GM12878 (cell line): ENCODE data around the gene COMMD7. TPM values are rescaled to one million over a fixed set of nuclear protein-coding genes. Genes with fewer than 3 reads are reported as not detected.

ENCODE experiments used
- ATAC-seq: fragments of 200-7000 bp; cut with Tn5 transposase; 3 replicates; pipeline ENCODE4 v1.9.1; 2020; ENCODE audit warnings: mild to moderate bottlenecking, moderate library complexity
- BruUV-seq: library from RNA; stranded (reverse); fragments of 400-500 nt; replicated peaks from 2 replicates; lab custom pipeline; 2021; lab: Mats Ljungman, UMichigan
- CTCF ChIA-PET: fragments of 300-600 bp; sonication (Branson Sonifier 250); formaldehyde crosslinking; extraction: SDS; loops from one replicate; lab custom pipeline; 2021; ENCODE audit warnings: inconsistent platforms; lab: Yijun Ruan, JAX
- POLR2A ChIA-PET: fragments of 350-600 bp; formaldehyde crosslinking; extraction: SDS; loops from one replicate; lab custom pipeline; 2021; ENCODE audit warnings: inconsistent platforms; lab: Charles Lee
- RAD21 ChIA-PET: fragments of 300-600 bp; sonication (Branson Sonifier 250); formaldehyde crosslinking; loops from one replicate; lab custom pipeline; 2023; ENCODE audit warnings: antibody characterized with exemption; ENCODE audit not compliant: unreplicated experiment; lab: Charles Lee
- SMC1A ChIA-PET: fragments of 300-600 bp; sonication (Branson Sonifier 250); formaldehyde crosslinking; loops from one replicate; lab custom pipeline; 2023; ENCODE audit not compliant: unreplicated experiment, uncharacterized antibody; lab: Charles Lee
- DNase-seq: peaks from one replicate; pipeline ENCODE4 v3.0.0-alpha.2; 2011; ENCODE audit warnings: low read depth, low spot score
- FAIRE-seq: peaks from 3 replicates; lab custom pipeline; 2011; peaks lifted over from hg19 to GRCh38; lab: Jason Lieb, UNC
- H2AFZ ChIP-seq: 2 replicates; pipeline ENCODE4 v1.6.0; 2011; ENCODE audit warnings: low read depth, low read length, control low read depth; ENCODE audit not compliant: control insufficient read depth
- H3K27ac ChIP-seq: 2 replicates; pipeline ENCODE4 v1.5.1; 2011; ENCODE audit warnings: control low read depth; ENCODE audit not compliant: control insufficient read depth, insufficient read depth
- H3K27me3 ChIP-seq, 2 experiments: replicated peaks in 1 of 2; 2 replicates each; pipeline versions ENCODE4 v1.6.0 to v1.6.1; 2011; ENCODE audit warnings: low read length in 1 of 2; ENCODE audit not compliant: control insufficient read depth in 2 of 2, insufficient read depth in 2 of 2
- H3K36me3 ChIP-seq, 2 experiments: 2 replicates each; pipeline ENCODE4 v1.5.1; 2011; ENCODE audit warnings: low read length in 1 of 2; ENCODE audit not compliant: control insufficient read depth in 2 of 2, insufficient read depth in 2 of 2
- H3K4me1 ChIP-seq: 2 replicates; pipeline ENCODE4 v1.6.1; 2011; ENCODE audit warnings: mild to moderate bottlenecking, low read length, moderate library complexity, mixed read lengths; ENCODE audit not compliant: control insufficient read depth, insufficient read depth
- H3K4me2 ChIP-seq: 2 replicates; pipeline ENCODE4 v1.6.0; 2011; ENCODE audit warnings: control low read depth; ENCODE audit not compliant: control insufficient read depth, insufficient read depth
- H3K4me3 ChIP-seq: fragments of 200-600 bp; sonication (generic); 2 replicates; pipeline ENCODE4 v1.5.1; 2016
- H3K79me2 ChIP-seq: 2 replicates; pipeline ENCODE4 v1.6.0; 2011; ENCODE audit warnings: low read length; ENCODE audit not compliant: control insufficient read depth, insufficient read depth
- H3K9ac ChIP-seq: 2 replicates; pipeline ENCODE4 v1.8.0; 2011; ENCODE audit warnings: low read length, control low read depth, mixed read lengths; ENCODE audit not compliant: control insufficient read depth, insufficient read depth
- H3K9me3 ChIP-seq: replicated peaks from 3 replicates; pipeline ENCODE4 v1.5.1; 2011; ENCODE audit warnings: mild to moderate bottlenecking, low read length; ENCODE audit not compliant: control insufficient read depth, insufficient read depth
- H4K20me1 ChIP-seq: 2 replicates; pipeline ENCODE4 v1.6.0; 2011; ENCODE audit not compliant: control insufficient read depth, insufficient read depth
- SMAD5 ChIP-seq: IDR thresholded peaks from 2 replicates; pipeline ENCODE4 v1.6.1; 2016; ENCODE audit warnings: antibody characterized with exemption, low read depth
- SRF ChIP-seq, 2 experiments: IDR thresholded peaks; 2 replicates each; pipeline ENCODE4 v1.6.1; 2011; ENCODE audit warnings: low read depth in 2 of 2, low read length in 2 of 2, mild to moderate bottlenecking in 1 of 2, moderate library complexity in 1 of 2
- TBL1XR1 ChIP-seq: IDR thresholded peaks from 2 replicates; pipeline ENCODE4 v1.6.1; 2012; ENCODE audit warnings: low read depth, low read length, improper control_type of control experiment
- YY1 ChIP-seq: IDR thresholded peaks from 2 replicates; pipeline ENCODE4 v1.6.1; 2011; ENCODE audit warnings: low read depth, mild to moderate bottlenecking, low read length
- WGBS: methylation state at CpG from one replicate; pipeline ENCODE4 v1.1.6; 2016; ENCODE audit warnings: low lambda C conversion rate; ENCODE audit not compliant: insufficient replicate concordance, insufficient coverage; ENCODE audit errors: missing lambda C conversion rate; 5-methylcytosine and 5-hydroxymethylcytosine counted together
- in situ Hi-C: fragments of 300-500 bp; cut with MboI; formaldehyde crosslinking; loops from 9 replicates; pipeline ENCODE4 v1.14.3; 2018; ENCODE audit warnings: mixed read lengths
- intact Hi-C: fragments of 100-400 bp; cut with micrococcal nuclease; formaldehyde crosslinking; loops from one replicate; pipeline ENCODE4 v1.14.2; 2022; ENCODE audit not compliant: unreplicated experiment
- polyA plus RNA-seq, 11 experiments: library from polyadenylated mRNA; depleted of rRNA in 4 of 11; unstranded in 6 of 11; stranded (reverse) in 5 of 11; fragments of >200 nt; fragmentation: Nextera tagmentation in 4 of 11; fragmentation: Illumina TruSeq in 1 of 11; extraction: Ambion mirVana in 4 of 11; extraction: Trizol in 1 of 11; gene quantifications; 1 replicate in 1 of 11; 2 replicates in 10 of 11; pipeline versions ENCODE4 v1.2.1 to v1.2.3, GENCODE V29; 2011 to 2016; ENCODE audit warnings: inconsistent platforms in 2 of 11, missing spikeins in 2 of 11, low read depth in 1 of 11
- total RNA-seq, 4 experiments: library from RNA; depleted of rRNA in 3 of 4; stranded (reverse); fragments of >200 nt in 3 of 4; fragmentation: Illumina TruSeq in 1 of 4; extraction: Trizol in 1 of 4; gene quantifications; 2 replicates each; pipeline versions ENCODE4 v1.2.1 to v1.2.3, GENCODE V29; 2013 to 2021
- TF ChIP-seq, protein P1 (sequence below), 3 experiments: IDR thresholded peaks in 2 of 3; conservative IDR thresholded peaks in 1 of 3; 2 replicates each; pipeline ENCODE4 v1.5.1; 2011; ENCODE audit warnings: low read depth in 3 of 3, low read length in 3 of 3, mild to moderate bottlenecking in 3 of 3, control low read depth in 2 of 3, moderate library complexity in 2 of 3, inconsistent platforms in 1 of 3, mixed read lengths in 1 of 3; ENCODE audit not compliant: control insufficient read depth in 2 of 3, insufficient read depth in 1 of 3; ENCODE audit errors: extremely low read depth in 1 of 3

Gene COMMD7
- total and polyA plus RNA-seq, 10 of the 15 experiments (the other 5 are each of a cell fraction or from before 2014, with no cell fraction given): 9.1 to 61.0 (median 27.7) TPM

DNA sequence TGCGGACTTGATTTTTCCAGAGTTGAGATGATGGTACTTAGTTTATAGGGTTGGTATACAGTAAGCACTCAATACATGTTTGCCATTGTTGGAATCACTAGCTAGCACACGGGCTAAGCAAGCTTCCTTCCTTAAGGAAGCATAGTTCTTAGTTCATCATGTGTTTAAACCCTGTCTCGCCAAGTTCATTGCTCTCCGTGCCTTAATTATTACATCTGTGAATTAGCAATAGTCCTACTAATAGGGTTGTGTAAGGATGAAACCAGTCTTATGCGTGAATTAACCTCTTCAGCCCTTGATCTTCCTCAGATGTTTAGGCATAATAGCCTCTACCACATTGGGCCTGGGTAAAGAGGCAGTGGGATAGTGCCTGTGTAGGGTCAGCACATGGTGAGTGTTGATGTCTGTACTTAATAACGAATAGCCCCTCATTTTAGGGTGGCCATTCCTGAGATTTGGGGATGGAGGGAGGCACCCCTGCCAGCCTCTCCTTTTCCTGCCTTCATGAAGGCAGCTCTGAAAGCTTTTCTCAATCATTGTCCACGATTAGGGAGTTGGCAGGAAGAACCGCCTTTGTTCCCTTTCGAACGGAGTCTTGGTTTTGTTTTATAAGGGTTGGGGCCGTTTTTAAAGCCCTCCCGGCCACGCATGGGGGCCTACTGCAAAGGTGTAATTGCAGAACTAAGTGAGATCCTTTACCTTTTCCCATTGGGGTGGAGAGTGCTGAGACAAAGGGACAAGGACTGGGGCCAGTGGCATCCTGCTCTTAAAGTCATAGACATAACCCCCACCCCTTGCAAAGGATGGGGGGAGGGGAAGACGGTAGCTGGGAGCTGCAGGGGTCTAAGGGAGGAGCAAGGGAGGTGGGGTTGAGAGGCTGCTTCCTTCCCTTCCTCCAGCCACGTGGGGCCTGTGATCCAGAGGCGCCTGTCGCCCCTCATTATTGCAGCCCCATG lies 21.0 kb upstream of the COMMD7 start:
- DNase-seq (no peak), ATAC-seq (no peak), FAIRE-seq (no peak)
- Histone ChIP-seq H3K4me1 (peaks cover 8% of the 10 kb centered on the region), H4K20me1 (no peaks in the 10 kb centered on the region), H3K27me3 (no peaks in the 10 kb centered on the region; a peak in 2 of 4 replicates), H3K79me2 (no peaks in the 10 kb centered on the region), H3K4me2 (no peak overlapping the region), H3K9ac (no peak overlapping the region), H3K4me3 (no peak overlapping the region), H3K9me3 (no peaks in the 10 kb centered on the region), H2AFZ (no peak overlapping the region), H3K36me3 (no peaks in the 10 kb centered on the region), H3K27ac (no peak overlapping the region)
- intact Hi-C loops (no loop called here), in situ Hi-C loops (no loop called here)
- POLR2A ChIA-PET: no interaction called here
- SMC1A ChIA-PET: interaction anchor here (1.6 to 2.1 kb wide), 2 partner anchors 56 to 90 kb away, joined by 7 read pairs; partner anchors contain the start of genes C20orf203 and MAPRE1
- TF ChIP-seq, protein P1, sequence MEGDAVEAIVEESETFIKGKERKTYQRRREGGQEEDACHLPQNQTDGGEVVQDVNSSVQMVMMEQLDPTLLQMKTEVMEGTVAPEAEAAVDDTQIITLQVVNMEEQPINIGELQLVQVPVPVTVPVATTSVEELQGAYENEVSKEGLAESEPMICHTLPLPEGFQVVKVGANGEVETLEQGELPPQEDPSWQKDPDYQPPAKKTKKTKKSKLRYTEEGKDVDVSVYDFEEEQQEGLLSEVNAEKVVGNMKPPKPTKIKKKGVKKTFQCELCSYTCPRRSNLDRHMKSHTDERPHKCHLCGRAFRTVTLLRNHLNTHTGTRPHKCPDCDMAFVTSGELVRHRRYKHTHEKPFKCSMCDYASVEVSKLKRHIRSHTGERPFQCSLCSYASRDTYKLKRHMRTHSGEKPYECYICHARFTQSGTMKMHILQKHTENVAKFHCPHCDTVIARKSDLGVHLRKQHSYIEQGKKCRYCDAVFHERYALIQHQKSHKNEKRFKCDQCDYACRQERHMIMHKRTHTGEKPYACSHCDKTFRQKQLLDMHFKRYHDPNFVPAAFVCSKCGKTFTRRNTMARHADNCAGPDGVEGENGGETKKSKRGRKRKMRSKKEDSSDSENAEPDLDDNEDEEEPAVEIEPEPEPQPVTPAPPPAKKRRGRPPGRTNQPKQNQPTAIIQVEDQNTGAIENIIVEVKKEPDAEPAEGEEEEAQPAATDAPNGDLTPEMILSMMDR (IDR thresholded peaks at IDR 0.05 in 2 of 3, conservative IDR thresholded peaks at IDR 0.05 in 1 of 3; ENCODE audit: control insufficient read depth in 2 of 3, extremely low read depth in 1 of 3, insufficient read depth in 1 of 3, low read depth in 3 of 3, low read length in 3 of 3): no peak
- TF ChIP-seq SRF (IDR thresholded peaks at IDR 0.05; ENCODE audit: low read depth in 2 of 2, low read length in 2 of 2) (no peak), SMAD5 (no peak), TBL1XR1 (no peak), YY1 (no peak)
- BruUV-seq: no TSS peak
- RAD21 ChIA-PET: no interaction called here
- CTCF ChIA-PET: interaction anchor here (1.0 to 3.3 kb wide), 3 partner anchors 14 to 90 kb away, joined by 4 to 15 read pairs (median 6); partner anchors contain the start of gene C20orf203
- WGBS: 57% methylated on average over 17 of the region's 17 CpGs
